Tibial artery (tissue), 4 donors: ENCODE measurements around the gene RPL22.

ENCODE experiments used
- DNase-seq, 2 donors: peaks; one replicate each; pipeline ENCODE4 v3.0.0-alpha.2; 2019
- H3K27ac ChIP-seq, 2 donors: fragments of 200-600 bp; sonication (generic) in 1 of 2; 1 replicate in 1 of 2; 2 replicates in 1 of 2; pipeline ENCODE4 v1.5.1; 2018 to 2019; ENCODE audit warnings: mild to moderate bottlenecking in 1 of 2
- H3K27me3 ChIP-seq, 2 donors: fragments of 200-600 bp; sonication (generic) in 1 of 2; one replicate each; pipeline versions ENCODE4 v1.5.1 to v1.6.0; 2016 to 2019
- H3K36me3 ChIP-seq, 3 donors: fragments of 200-600 bp; sonication (generic) in 2 of 3; one replicate each; pipeline ENCODE4 v1.5.1; 2016 to 2019; ENCODE audit warnings: mild to moderate bottlenecking in 2 of 3
- H3K4me1 ChIP-seq, 4 donors: fragments of 200-600 bp; sonication (generic) in 2 of 4; 1 replicate in 3 of 4; 2 replicates in 1 of 4; pipeline ENCODE4 v1.5.1; 2016 to 2019
- H3K4me3 ChIP-seq, 2 donors: fragments of 200-600 bp; sonication (generic) in 1 of 2; 1 replicate in 1 of 2; 2 replicates in 1 of 2; pipeline ENCODE4 v1.5.1; 2018 to 2019; ENCODE audit warnings: mild to moderate bottlenecking in 2 of 2
- H3K9me3 ChIP-seq, 3 donors: fragments of 200-600 bp; sonication (generic) in 1 of 3; one replicate each; pipeline ENCODE4 v1.5.1; 2016 to 2019
- CTCF ChIP-seq, 2 experiments: fragments of 200-600 bp in 1 of 2; fragments of 450-650 bp in 1 of 2; IDR thresholded peaks; one replicate each; pipeline ENCODE4 v1.5.1; 2017 to 2019; ENCODE audit warnings: antibody characterized with exemption in 2 of 2, mild to moderate bottlenecking in 1 of 2, moderate library complexity in 1 of 2
- intact Hi-C: fragments of 100-400 bp; cut with DNase I; formaldehyde crosslinking; loops from one replicate; pipeline ENCODE4 v1.15.0; 2023; ENCODE audit warnings: low total_unique reads

Gene RPL22

GRCh38 chr1:6141592-6141991 lies 57.8 kb downstream of the RPL22 start:
- H3K4me3 ChIP-seq = no peak overlapping the region
- no peaks in the 10 kb centered on the region for H3K4me1 ChIP-seq

GRCh38 chr1:6140413-6140812 lies 59.0 kb downstream of the RPL22 start:
- Histone ChIP-seq H3K27ac (no peak overlapping the region), H3K4me1 (no peaks in the 10 kb centered on the region), H3K27me3 (peaks cover 0 to 14% of the 10 kb centered on the region in 2 donors), H3K36me3 (no peaks in the 10 kb centered on the region), H3K4me3 (no peak overlapping the region), H3K9me3 (no peaks in the 10 kb centered on the region)
- no peak for DNase-seq
- intact Hi-C loops = no loop called here
- no peak for TF ChIP-seq CTCF (IDR thresholded peaks at IDR 0.05)

More at GRCh38 chr1:6141592-6141991, 57.8 kb downstream of the RPL22 start:
- intact Hi-C loops = no loop called here
- Histone ChIP-seq H3K27ac (no peak overlapping the region), H3K9me3 (no peaks in the 10 kb centered on the region), H3K36me3 (no peaks in the 10 kb centered on the region), H3K27me3 (peaks cover 0 to 17% of the 10 kb centered on the region in 2 donors)
- no peak for DNase-seq
- no peak for TF ChIP-seq CTCF (IDR thresholded peaks at IDR 0.05)

- H3K4me3 ChIP-seq = no peak overlapping the region
- H3K27me3 ChIP-seq = peaks cover 0 to 20% of the 10 kb centered on the region in 2 donors
- no peak for DNase-seq
- intact Hi-C loops = no loop called here
- TF ChIP-seq CTCF (IDR thresholded peaks at IDR 0.05) = no peak
- H3K4me1 ChIP-seq = no peaks in the 10 kb centered on the region
- no peaks in the 10 kb centered on the region for H3K36me3 ChIP-seq
- no peaks in the 10 kb centered on the region for H3K9me3 ChIP-seq
- no peak overlapping the region for H3K27ac ChIP-seq
Observed at GRCh38 chr1:6137758-6138157, 61.6 kb downstream of the RPL22 start.

DNA sequence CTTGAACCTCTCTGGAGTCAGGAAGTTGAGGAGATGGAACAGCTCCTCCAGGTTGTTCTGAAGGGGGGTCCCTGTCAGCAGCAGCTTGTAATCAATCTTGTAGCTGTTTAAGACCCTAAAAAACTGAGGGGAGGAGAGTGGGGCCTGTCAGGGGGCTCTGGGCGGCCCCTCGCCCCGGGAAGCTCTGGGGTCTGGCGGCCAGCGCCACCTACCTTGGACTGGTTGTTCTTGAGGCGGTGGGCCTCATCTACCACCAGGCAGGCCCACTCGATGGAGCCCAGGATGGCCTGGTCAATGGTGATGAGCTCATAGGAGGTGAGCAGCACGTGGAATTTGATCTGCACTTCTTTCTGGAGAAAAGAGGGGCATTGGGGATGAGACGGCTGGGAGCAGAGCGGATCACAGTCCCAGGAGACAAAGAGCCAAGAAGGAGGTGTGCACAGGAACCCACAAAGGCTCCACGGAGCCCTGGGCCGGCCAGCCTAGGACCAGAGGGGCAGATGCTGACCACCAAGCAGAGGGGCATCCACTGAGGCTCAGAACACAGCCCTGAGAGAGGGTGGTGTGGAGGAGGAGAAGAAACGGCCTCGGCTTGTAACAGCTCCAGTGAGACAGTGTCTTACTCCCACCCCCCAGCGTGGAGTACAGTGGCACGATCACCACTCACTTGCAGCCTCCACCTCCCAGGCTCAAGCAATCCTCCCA lies 62.7 kb downstream of the RPL22 start:
- intact Hi-C loops = no loop called here
- no peak overlapping the region for H3K27ac ChIP-seq
- no peak for DNase-seq
- H3K4me1 ChIP-seq = no peaks in the 10 kb centered on the region
- H3K36me3 ChIP-seq = no peaks in the 10 kb centered on the region
- H3K27me3 ChIP-seq = peaks cover 0 to 20% of the 10 kb centered on the region in 2 donors
- peaks cover 0 to 5% (median 3%) of the 10 kb centered on the region in 3 donors for H3K9me3 ChIP-seq
- H3K4me3 ChIP-seq = no peak overlapping the region
- TF ChIP-seq CTCF (IDR thresholded peaks at IDR 0.05) = no peak
